ENCODE measurements around the gene IGSF21. TPM values are rescaled to one million over a fixed set of nuclear protein-coding genes. Genes with fewer than 3 reads are reported as not detected.
"Not testable (repeated sequence)": the region's sequence is repeated elsewhere in the genome, so short reads cannot be mapped to it uniquely, and the experiment has no call there.

The IGSF21 gene
- total RNA-seq, 4 donors from 2014 or later = 0.11 to 2.6 (median 0.69) TPM

- Histone ChIP-seq H3K9me3 (no peaks in the 10 kb centered on the region), H3K27ac (no peak overlapping the region), H3K4me3 (replicated peaks in 1 of 3) (no peak overlapping the region), H3K27me3 (no peaks in the 10 kb centered on the region), H3K4me1 (no peaks in the 10 kb centered on the region), H3K36me3 (no peaks in the 10 kb centered on the region)
- no peak for TF ChIP-seq POLR2A (IDR thresholded peaks at IDR 0.05)
- TF ChIP-seq, protein P1, sequence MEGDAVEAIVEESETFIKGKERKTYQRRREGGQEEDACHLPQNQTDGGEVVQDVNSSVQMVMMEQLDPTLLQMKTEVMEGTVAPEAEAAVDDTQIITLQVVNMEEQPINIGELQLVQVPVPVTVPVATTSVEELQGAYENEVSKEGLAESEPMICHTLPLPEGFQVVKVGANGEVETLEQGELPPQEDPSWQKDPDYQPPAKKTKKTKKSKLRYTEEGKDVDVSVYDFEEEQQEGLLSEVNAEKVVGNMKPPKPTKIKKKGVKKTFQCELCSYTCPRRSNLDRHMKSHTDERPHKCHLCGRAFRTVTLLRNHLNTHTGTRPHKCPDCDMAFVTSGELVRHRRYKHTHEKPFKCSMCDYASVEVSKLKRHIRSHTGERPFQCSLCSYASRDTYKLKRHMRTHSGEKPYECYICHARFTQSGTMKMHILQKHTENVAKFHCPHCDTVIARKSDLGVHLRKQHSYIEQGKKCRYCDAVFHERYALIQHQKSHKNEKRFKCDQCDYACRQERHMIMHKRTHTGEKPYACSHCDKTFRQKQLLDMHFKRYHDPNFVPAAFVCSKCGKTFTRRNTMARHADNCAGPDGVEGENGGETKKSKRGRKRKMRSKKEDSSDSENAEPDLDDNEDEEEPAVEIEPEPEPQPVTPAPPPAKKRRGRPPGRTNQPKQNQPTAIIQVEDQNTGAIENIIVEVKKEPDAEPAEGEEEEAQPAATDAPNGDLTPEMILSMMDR (IDR thresholded peaks at IDR 0.05) = no peak
- WGBS, 2 donors = 94 to 100% methylated on average over 2 of the region's 2 CpGs
- DNase-seq = no peak
- intact Hi-C loops (cut with DNase I) = no loop called here
These were observed 307.4 kb downstream of the IGSF21 start for GRCh38 chr1:18414872-18415447.

DNA sequence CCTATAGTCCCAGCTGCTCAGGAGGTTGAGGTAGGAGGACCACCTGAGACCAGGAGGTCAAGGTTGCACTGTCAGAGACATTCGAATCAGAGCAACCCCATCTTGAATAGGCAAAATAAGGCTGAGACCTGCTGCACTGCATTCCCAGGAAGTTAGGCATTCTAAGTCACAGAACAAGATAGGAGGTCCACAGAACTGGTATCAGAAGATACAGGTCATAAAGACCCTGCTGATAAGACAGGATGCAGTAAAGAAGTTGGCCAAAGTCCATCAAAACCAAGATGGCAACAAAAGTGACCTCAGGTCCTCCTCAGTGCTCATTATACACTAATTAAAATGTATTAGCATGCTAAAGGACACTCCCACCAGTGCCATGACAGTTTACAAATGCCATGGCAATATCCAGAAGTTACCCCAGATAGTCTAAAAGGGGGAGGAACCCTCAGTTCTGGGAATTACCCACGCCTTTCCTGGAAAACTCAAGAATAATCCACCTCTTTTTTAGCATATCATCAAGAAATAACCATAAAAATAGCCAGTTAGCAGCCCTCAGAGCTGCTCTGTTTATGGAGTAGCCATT is 307.9 kb downstream of the IGSF21 start:
- no peaks in the 10 kb centered on the region for H3K36me3 ChIP-seq
- no peak overlapping the region for H3K4me3 ChIP-seq (replicated peaks in 1 of 3)
- TF ChIP-seq, protein P1 (IDR thresholded peaks at IDR 0.05) = no peak
- TF ChIP-seq POLR2A (IDR thresholded peaks at IDR 0.05) = no peak
- no peaks in the 10 kb centered on the region for H3K9me3 ChIP-seq
- no peaks in the 10 kb centered on the region for H3K4me1 ChIP-seq
- intact Hi-C loops (cut with DNase I) = no loop called here
- H3K27me3 ChIP-seq = no peaks in the 10 kb centered on the region
- H3K27ac ChIP-seq = no peak overlapping the region
- no peak for DNase-seq
- WGBS, 2 donors = 85 to 88% methylated on average over 2 of the region's 2 CpGs

GRCh38 chr1:18416126-18416525 is 308.5 kb downstream of the IGSF21 start:
- DNase-seq; H3K27ac ChIP-seq; H3K4me3 ChIP-seq (replicated peaks in 1 of 3); H3K36me3 ChIP-seq; H3K4me1 ChIP-seq; H3K9me3 ChIP-seq; intact Hi-C loops (cut with DNase I); H3K27me3 ChIP-seq: not testable (repeated sequence)
- WGBS, 2 donors = 79 to 88% methylated on average over 5 of the region's 5 CpGs

- H3K36me3 ChIP-seq = no peaks in the 10 kb centered on the region
- no peaks in the 10 kb centered on the region for H3K9me3 ChIP-seq
- no peak for DNase-seq
- H3K4me1 ChIP-seq = no peaks in the 10 kb centered on the region
- no peak overlapping the region for H3K4me3 ChIP-seq (replicated peaks in 1 of 3)
- H3K27ac ChIP-seq = no peak overlapping the region
- TF ChIP-seq POLR2A (IDR thresholded peaks at IDR 0.05) = no peak
- TF ChIP-seq, protein P1 (IDR thresholded peaks at IDR 0.05) = no peak
- WGBS, 2 donors = 66 to 68% methylated on average over 3 of the region's 3 CpGs
- intact Hi-C loops (cut with DNase I) = no loop called here
- H3K27me3 ChIP-seq = no peaks in the 10 kb centered on the region
These were observed 310.0 kb downstream of the IGSF21 start for GRCh38 chr1:18417316-18418269.

DNA sequence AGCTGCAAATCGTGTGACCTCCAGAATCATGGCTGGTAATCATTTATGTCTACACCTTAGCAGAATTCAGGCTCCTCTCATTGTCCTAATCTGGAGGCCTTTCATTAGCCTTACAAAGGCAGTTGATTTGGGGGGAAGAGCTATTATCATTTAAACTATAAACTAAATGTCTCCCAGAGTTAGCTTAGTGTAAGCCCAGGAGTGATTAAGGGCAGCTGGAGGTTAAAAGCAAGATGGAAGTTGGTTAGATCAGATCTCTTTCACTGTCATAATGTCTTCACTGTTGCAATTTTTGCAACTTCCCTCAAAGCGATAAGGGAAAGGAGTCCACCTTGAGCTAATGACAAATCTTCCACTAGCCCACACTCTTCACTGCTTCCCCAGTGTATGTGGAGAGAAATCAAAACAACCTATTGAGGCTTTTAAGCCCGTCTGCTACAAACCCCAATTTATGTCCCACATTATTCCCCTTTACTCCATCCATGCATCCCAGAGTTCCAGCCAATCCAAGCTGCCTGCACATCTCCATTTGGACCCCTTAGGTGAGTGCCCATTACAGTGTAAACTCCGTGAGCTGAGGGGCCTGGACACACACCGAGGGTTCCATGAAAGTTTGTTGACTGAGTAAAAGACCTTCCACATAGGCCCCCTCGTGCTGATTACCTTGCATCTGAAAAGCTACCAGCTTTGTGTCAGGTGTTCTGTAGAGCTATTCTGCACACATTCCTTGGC is 311.7 kb downstream of the IGSF21 start:
- no peaks in the 10 kb centered on the region for H3K4me1 ChIP-seq
- H3K4me3 ChIP-seq (replicated peaks in 1 of 3) = no peak overlapping the region
- intact Hi-C loops (cut with DNase I) = no loop called here
- no peaks in the 10 kb centered on the region for H3K36me3 ChIP-seq
- H3K9me3 ChIP-seq = no peaks in the 10 kb centered on the region
- 70 to 74% methylated on average over 5 to 6 of the region's 6 CpGs for WGBS, 2 donors
- H3K27me3 ChIP-seq = no peaks in the 10 kb centered on the region
- TF ChIP-seq POLR2A (IDR thresholded peaks at IDR 0.05) = no peak
- TF ChIP-seq, protein P1 (IDR thresholded peaks at IDR 0.05) = no peak
- DNase-seq = no peak
- H3K27ac ChIP-seq = no peak overlapping the region

Measured in thyroid gland (tissue), 4 donors.